ENCODE measurements around the gene DLL4. TPM values are rescaled to one million over a fixed set of nuclear protein-coding genes. Genes with fewer than 3 reads are reported as not detected.

DLL4 gene
- total RNA-seq, 1 donor from 2014 or later, result 0.50 TPM

DNA sequence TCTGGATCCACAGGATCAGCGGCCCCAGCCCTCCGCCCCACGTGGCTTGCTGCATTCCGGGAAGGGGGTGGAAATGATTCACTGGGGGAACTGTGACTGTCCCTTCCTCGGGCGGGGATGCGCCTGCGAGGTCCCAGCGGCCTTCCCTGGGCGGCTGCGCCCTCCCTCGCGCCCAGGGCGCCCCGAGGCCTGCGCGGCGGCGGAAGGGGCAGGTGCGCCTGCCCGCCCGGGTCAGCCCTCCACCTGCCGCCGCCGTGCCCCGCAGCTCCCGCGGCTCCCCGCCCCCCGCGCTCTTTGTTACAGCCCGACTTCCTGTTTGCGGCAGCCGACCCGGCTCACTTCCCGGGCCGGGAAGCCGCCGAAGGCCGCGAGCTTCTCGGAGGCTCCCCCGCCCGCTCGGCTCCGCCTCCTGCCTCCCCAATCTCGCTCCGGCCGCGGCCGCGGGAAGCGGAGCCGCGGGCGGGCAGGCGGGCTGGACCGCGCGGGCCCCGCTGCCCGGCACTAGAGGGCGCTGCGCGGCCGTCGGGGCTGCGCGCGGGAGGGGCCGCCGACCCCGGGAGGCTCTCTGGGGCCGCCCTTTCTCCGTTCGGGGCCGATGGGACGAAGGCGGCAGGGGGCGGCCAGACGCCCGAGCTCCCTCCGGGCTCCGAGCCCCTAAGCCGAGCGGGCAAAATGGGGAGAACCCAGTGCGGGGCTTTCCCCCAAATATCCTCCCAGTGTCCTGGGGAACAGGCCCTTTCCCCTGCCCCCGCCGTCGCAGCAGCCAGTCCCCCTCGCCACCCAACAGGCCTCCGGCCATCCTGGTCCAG lies 12.6 kb downstream of the DLL4 start:
- Histone ChIP-seq H3K4me3 (ENCODE audit: low read depth, low read length) (peak overlapping the region; percentile 50), H3K36me3 (ENCODE audit: control insufficient read depth, insufficient read depth, low read length) (no peaks in the 10 kb centered on the region), H3K27me3 (ENCODE audit: control insufficient read depth, insufficient read depth, low read length) (no peaks in the 10 kb centered on the region)
- peak; percentile 31 for DNase-seq (ENCODE audit: low read depth)
- no peak for TF ChIP-seq CTCF (IDR thresholded peaks at IDR 0.05; ENCODE audit: insufficient read depth, low read length, poor library complexity, severe bottlenecking)

DNA sequence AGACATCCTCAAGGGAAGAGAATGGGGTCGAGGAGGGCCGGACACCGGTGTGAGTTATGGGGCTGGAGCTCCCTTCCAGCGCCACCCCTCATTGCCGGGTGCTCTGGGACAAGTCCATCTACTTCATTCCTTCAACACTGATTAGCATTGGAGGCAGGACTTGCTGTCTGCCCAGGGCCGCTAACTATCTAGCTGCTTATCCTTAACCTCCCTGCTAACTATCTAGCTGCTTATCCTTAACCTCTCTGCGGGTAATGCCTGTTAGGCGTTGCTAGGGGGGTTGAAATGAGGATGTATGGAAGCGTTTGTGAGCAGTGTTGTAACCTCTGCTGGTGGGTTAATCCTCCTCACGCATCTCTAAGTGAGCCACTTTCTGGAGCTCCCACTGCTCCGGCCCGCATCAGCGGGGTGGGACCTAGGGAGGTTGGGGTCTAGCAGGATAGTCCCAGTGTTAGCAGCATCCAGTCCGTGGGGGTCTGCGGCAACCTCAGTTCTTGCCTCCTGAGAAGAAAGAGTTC lies 13.3 kb downstream of the DLL4 start:
- no peaks in the 10 kb centered on the region for H3K27me3 ChIP-seq (ENCODE audit: control insufficient read depth, insufficient read depth, low read length)
- peak overlapping the region; percentile 50 for H3K4me3 ChIP-seq (ENCODE audit: low read depth, low read length)
- H3K36me3 ChIP-seq (ENCODE audit: control insufficient read depth, insufficient read depth, low read length), result no peaks in the 10 kb centered on the region
- no peak for DNase-seq (ENCODE audit: low read depth)
- no peak for TF ChIP-seq CTCF (IDR thresholded peaks at IDR 0.05; ENCODE audit: insufficient read depth, low read length, poor library complexity, severe bottlenecking)

DNA sequence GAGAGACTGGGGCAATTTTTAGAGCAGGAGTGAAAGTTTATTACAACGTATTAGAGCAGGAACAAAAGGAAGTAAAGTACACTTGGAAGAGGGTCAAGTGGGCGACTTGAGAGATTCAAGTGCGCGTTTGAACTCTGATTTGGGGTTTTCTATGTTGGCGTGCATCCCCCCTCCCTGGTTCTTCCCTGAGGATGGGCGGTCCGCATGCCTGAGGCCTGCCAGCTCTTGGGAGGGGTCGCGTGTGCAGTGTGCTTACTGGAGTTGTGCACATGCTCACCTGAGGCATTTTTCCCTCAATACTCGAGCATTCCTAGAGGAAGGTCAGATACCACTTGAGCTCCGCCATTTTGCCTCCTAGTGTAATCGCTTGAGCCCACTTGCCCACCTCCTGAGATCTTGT lies 13.7 kb downstream of the DLL4 start:
- no peak for DNase-seq (ENCODE audit: low read depth)
- TF ChIP-seq CTCF (IDR thresholded peaks at IDR 0.05; ENCODE audit: insufficient read depth, low read length, poor library complexity, severe bottlenecking), result no peak
- Histone ChIP-seq H3K4me3 (ENCODE audit: low read depth, low read length) (no peak overlapping the region), H3K36me3 (ENCODE audit: control insufficient read depth, insufficient read depth, low read length) (no peaks in the 10 kb centered on the region), H3K27me3 (ENCODE audit: control insufficient read depth, insufficient read depth, low read length) (no peaks in the 10 kb centered on the region)

DNA sequence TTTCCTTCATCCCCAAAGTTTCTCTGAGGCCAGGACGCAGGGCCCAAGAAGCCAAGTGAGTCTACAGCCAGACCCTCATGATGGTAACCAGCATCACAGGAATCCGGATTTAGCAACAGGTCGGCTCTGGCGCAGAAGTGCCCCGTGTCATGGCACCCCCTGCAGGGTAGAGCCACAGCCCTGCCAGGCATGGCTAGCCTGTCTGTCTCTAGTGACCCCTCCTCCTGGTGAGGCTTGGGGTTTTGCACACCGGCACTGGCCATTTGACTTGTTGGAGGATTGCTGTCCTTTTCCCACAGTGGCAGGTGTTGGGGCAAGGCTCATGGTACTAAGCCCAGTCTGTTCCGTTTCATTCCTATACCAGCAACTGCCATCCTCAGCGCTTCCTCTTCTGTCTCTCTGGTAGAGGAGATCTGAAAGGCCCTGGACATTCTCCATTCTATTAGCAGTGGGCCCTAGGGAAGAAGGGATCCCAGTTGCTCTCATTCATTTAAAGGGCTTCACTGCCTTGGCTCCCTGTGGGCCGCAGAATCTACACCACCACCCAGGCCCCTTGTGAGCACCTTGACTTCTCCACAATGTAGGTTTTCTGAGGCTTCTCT lies 14.7 kb downstream of the DLL4 start:
- no peaks in the 10 kb centered on the region for H3K36me3 ChIP-seq (ENCODE audit: control insufficient read depth, insufficient read depth, low read length)
- DNase-seq (ENCODE audit: low read depth), result no peak
- H3K4me3 ChIP-seq (ENCODE audit: low read depth, low read length), result no peak overlapping the region
- TF ChIP-seq CTCF (IDR thresholded peaks at IDR 0.05; ENCODE audit: insufficient read depth, low read length, poor library complexity, severe bottlenecking), result no peak
- no peaks in the 10 kb centered on the region for H3K27me3 ChIP-seq (ENCODE audit: control insufficient read depth, insufficient read depth, low read length)

DNA sequence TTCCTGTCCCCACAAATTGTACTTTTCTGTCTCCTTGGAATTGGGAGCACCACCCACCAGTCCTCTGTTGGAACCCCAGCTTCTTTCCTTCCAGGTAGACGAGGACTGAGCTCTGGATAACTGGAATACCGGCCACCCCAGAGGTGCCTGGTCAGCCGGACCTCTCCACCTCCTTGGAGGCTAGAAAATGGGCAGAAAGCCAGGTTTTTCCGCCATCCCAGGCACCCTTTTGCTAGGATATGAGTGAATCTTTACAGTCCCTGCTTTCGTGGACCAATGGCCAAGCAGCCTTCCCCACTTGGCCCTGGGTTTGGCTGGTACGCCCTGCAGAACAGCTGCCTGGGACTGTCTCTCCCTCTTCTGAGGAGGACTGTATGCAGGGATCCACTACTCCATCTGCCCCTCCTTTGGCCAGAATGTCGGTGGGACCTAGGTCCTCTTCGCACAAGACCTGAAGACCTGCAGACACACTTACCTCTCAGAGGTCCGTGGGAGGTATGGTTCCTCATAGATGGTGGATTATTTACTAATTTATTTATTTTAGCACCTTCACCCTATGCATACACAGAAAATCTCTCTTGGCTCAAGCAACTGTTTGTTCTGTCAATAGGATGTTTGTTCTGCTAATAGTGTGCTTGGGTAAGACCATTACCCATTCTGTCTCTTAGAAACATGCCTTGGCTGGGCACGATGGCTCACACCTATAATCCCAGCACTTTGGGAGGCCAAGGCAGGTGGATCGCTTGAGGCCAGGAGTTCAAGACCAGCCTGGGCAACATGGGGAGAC lies 15.6 kb downstream of the DLL4 start:
- H3K27me3 ChIP-seq (ENCODE audit: control insufficient read depth, insufficient read depth, low read length), result no peaks in the 10 kb centered on the region
- no peaks in the 10 kb centered on the region for H3K36me3 ChIP-seq (ENCODE audit: control insufficient read depth, insufficient read depth, low read length)
- TF ChIP-seq CTCF (IDR thresholded peaks at IDR 0.05; ENCODE audit: insufficient read depth, low read length, poor library complexity, severe bottlenecking), result no peak
- no peak overlapping the region for H3K4me3 ChIP-seq (ENCODE audit: low read depth, low read length)
- no peak for DNase-seq (ENCODE audit: low read depth)
